Measurements from ENCODE around the gene THSD7A.
A peak's percentile ranks its signal among the peaks of the same experiment; 100 is the strongest.

The THSD7A gene

DNA sequence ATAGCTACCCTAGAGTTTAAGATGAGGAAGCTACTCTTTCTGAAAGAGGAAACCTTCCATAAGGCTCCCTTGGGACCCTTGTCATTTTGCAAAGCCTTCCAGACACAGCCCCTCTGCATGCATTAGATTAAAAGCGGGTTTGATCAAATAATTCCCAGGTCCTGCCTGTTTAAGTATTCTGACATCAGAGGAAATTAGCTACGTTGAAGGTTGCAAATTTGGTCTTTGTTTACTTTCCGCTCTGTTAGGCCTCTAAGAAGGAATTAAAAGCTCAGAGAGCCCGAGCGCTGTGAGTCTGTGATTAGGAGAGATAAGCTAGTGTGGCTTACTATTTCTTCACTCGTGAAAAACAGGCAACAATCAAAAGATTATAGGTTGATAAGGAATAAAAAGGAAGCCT is 1.4 kb upstream of the THSD7A start:
- Histone ChIP-seq H2AFZ (ENCODE audit: low read length) (no peak overlapping the region), H3K4me3 (ENCODE audit: low read length) (no peak overlapping the region), H3K79me2 (ENCODE audit: low read length) (no peaks in the 10 kb centered on the region), H3K27ac (ENCODE audit: low read length) (no peak overlapping the region), H3F3A (ENCODE audit: insufficient read depth, low read length) (no peaks in the 10 kb centered on the region), H3K9ac (ENCODE audit: low read length) (no peak overlapping the region), H3K9me3 (replicated peaks; ENCODE audit: insufficient read depth, low read length) (no peaks in the 10 kb centered on the region), H4K20me1 (ENCODE audit: insufficient read depth, low read length) (no peaks in the 10 kb centered on the region), H3K4me1 (ENCODE audit: low read length) (no peaks in the 10 kb centered on the region), H3K36me3 (replicated peaks; ENCODE audit: insufficient read depth, low read length) (no peaks in the 10 kb centered on the region), H3K27me3 (replicated peaks; ENCODE audit: insufficient read depth, low read length) (no peaks in the 10 kb centered on the region), H3K4me2 (ENCODE audit: low read depth, low read length) (no peak overlapping the region), H3K9me2 (replicated peaks; ENCODE audit: insufficient read depth, low read length) (no peaks in the 10 kb centered on the region)
- no peak for TF ChIP-seq EZH2phosphoT487 (IDR thresholded peaks at IDR 0.05; ENCODE audit: low read length)
- TF ChIP-seq, protein P1, sequence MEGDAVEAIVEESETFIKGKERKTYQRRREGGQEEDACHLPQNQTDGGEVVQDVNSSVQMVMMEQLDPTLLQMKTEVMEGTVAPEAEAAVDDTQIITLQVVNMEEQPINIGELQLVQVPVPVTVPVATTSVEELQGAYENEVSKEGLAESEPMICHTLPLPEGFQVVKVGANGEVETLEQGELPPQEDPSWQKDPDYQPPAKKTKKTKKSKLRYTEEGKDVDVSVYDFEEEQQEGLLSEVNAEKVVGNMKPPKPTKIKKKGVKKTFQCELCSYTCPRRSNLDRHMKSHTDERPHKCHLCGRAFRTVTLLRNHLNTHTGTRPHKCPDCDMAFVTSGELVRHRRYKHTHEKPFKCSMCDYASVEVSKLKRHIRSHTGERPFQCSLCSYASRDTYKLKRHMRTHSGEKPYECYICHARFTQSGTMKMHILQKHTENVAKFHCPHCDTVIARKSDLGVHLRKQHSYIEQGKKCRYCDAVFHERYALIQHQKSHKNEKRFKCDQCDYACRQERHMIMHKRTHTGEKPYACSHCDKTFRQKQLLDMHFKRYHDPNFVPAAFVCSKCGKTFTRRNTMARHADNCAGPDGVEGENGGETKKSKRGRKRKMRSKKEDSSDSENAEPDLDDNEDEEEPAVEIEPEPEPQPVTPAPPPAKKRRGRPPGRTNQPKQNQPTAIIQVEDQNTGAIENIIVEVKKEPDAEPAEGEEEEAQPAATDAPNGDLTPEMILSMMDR (IDR thresholded peaks at IDR 0.05; ENCODE audit: low read length) = no peak
- no peak for TF ChIP-seq EZH2 (optimal IDR thresholded peaks at IDR 0.05; ENCODE audit: low read depth, low read length)
- no peak for DNase-seq

GRCh38 chr7:11831156-11831735 is 752 bp downstream of the THSD7A start:
- no peak overlapping the region for H3K9ac ChIP-seq (ENCODE audit: low read length)
- no peaks in the 10 kb centered on the region for H3K79me2 ChIP-seq (ENCODE audit: low read length)
- H3K9me3 ChIP-seq (replicated peaks; ENCODE audit: insufficient read depth, low read length) = no peaks in the 10 kb centered on the region
- TF ChIP-seq EZH2phosphoT487 (IDR thresholded peaks at IDR 0.05; ENCODE audit: low read length) (no peak), EZH2 (optimal IDR thresholded peaks at IDR 0.05; ENCODE audit: low read depth, low read length) (no peak)
- TF ChIP-seq, protein P1 (IDR thresholded peaks at IDR 0.05; ENCODE audit: low read length) = no peak
- no peaks in the 10 kb centered on the region for H3K36me3 ChIP-seq (replicated peaks; ENCODE audit: insufficient read depth, low read length)
- no peaks in the 10 kb centered on the region for H4K20me1 ChIP-seq (ENCODE audit: insufficient read depth, low read length)
- peak overlapping the region; percentile 63; the same call in 1 of the 2 replicates for H2AFZ ChIP-seq (ENCODE audit: low read length)
- peak overlapping the region; percentile 60 for H3K4me3 ChIP-seq (ENCODE audit: low read length)
- H3K27me3 ChIP-seq (replicated peaks; ENCODE audit: insufficient read depth, low read length) = no peaks in the 10 kb centered on the region
- no peak for DNase-seq
- H3K4me2 ChIP-seq (ENCODE audit: low read depth, low read length) = peak overlapping the region; percentile 83
- H3F3A ChIP-seq (ENCODE audit: insufficient read depth, low read length) = no peaks in the 10 kb centered on the region
- H3K9me2 ChIP-seq (replicated peaks; ENCODE audit: insufficient read depth, low read length) = no peaks in the 10 kb centered on the region
- no peaks in the 10 kb centered on the region for H3K4me1 ChIP-seq (ENCODE audit: low read length)
- H3K27ac ChIP-seq (ENCODE audit: low read length) = no peak overlapping the region

DNA sequence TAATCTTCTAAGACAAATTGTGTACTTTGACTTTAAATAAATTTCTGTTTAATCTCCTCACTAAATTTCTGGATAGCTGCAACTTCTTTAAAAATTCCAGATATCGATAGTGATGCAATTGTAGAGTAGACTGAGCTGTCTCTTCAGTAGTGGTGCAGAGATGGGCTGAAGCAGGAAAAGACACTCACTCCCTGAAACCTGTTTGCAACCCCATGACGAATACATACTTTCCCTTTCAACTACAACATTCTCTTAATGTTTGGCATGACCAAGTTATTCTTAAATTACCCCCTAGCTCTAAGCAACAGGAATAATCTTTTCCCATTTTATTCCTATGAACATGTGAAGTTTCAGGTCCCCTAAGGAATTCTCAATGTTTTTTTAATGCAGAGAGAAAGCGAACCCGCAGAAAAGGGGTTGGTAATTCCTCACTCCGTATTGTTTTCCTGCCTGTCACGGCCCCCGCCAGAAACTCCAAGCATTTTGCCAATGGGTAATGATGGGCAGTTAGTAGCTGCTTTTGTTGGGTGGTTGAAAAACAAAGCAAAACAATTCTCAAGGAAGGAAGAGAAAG is 1.3 kb downstream of the THSD7A start:
- TF ChIP-seq, protein P1 (IDR thresholded peaks at IDR 0.05; ENCODE audit: low read length) = no peak
- TF ChIP-seq EZH2 (optimal IDR thresholded peaks at IDR 0.05; ENCODE audit: low read depth, low read length) = no peak
- TF ChIP-seq EZH2phosphoT487 (IDR thresholded peaks at IDR 0.05; ENCODE audit: low read length) = no peak
- Histone ChIP-seq H3K4me3 (ENCODE audit: low read length) (no peak overlapping the region), H3K9ac (ENCODE audit: low read length) (no peak overlapping the region), H3F3A (ENCODE audit: insufficient read depth, low read length) (no peaks in the 10 kb centered on the region), H3K79me2 (ENCODE audit: low read length) (no peaks in the 10 kb centered on the region), H3K4me2 (ENCODE audit: low read depth, low read length) (no peak overlapping the region), H3K36me3 (replicated peaks; ENCODE audit: insufficient read depth, low read length) (no peaks in the 10 kb centered on the region), H4K20me1 (ENCODE audit: insufficient read depth, low read length) (no peaks in the 10 kb centered on the region), H2AFZ (ENCODE audit: low read length) (no peak overlapping the region), H3K27ac (ENCODE audit: low read length) (no peak overlapping the region), H3K4me1 (ENCODE audit: low read length) (no peaks in the 10 kb centered on the region), H3K9me3 (replicated peaks; ENCODE audit: insufficient read depth, low read length) (no peaks in the 10 kb centered on the region), H3K27me3 (replicated peaks; ENCODE audit: insufficient read depth, low read length) (no peaks in the 10 kb centered on the region), H3K9me2 (replicated peaks; ENCODE audit: insufficient read depth, low read length) (no peaks in the 10 kb centered on the region)
- no peak for DNase-seq
